Bronchial epithelial cell (primary cell): ENCODE results near the gene IQCN. TPM values are rescaled to one million over a fixed set of nuclear protein-coding genes. Genes with fewer than 3 reads are reported as not detected.

ENCODE experiments used
- DNase-seq: peaks from one replicate; pipeline ENCODE4 v3.0.0-alpha.2; 2010; ENCODE audit warnings: low read depth
- FAIRE-seq: peaks from 2 replicates; lab custom pipeline; 2011; peaks lifted over from hg19 to GRCh38; lab: Jason Lieb, UNC
- H3K27me3 ChIP-seq: 2 replicates; pipeline ENCODE4 v1.5.1; 2011; ENCODE audit warnings: low read length; ENCODE audit not compliant: control insufficient read depth, insufficient read depth
- H3K36me3 ChIP-seq: 2 replicates; pipeline ENCODE4 v1.5.1; 2011; ENCODE audit warnings: low read length; ENCODE audit not compliant: control insufficient read depth, insufficient read depth
- H3K4me3 ChIP-seq: 2 replicates; pipeline ENCODE4 v1.5.1; 2011; ENCODE audit warnings: mild to moderate bottlenecking, low read depth, low read length, control low read depth
- total RNA-seq: library from RNA; depleted of rRNA; stranded (reverse); fragments of >200 nt; gene quantifications from 2 replicates; pipeline ENCODE4 v1.2.1, GENCODE V29; 2014
- TF ChIP-seq, protein P1 (sequence below): IDR thresholded peaks from 2 replicates; pipeline ENCODE4 v1.5.1; 2011; ENCODE audit warnings: mild to moderate bottlenecking, moderate library complexity, low read length, control low read depth, inconsistent platforms; ENCODE audit not compliant: insufficient read depth, severe bottlenecking

The IQCN gene
- total RNA-seq, 1 donor from 2014 or later, result not detected

DNA sequence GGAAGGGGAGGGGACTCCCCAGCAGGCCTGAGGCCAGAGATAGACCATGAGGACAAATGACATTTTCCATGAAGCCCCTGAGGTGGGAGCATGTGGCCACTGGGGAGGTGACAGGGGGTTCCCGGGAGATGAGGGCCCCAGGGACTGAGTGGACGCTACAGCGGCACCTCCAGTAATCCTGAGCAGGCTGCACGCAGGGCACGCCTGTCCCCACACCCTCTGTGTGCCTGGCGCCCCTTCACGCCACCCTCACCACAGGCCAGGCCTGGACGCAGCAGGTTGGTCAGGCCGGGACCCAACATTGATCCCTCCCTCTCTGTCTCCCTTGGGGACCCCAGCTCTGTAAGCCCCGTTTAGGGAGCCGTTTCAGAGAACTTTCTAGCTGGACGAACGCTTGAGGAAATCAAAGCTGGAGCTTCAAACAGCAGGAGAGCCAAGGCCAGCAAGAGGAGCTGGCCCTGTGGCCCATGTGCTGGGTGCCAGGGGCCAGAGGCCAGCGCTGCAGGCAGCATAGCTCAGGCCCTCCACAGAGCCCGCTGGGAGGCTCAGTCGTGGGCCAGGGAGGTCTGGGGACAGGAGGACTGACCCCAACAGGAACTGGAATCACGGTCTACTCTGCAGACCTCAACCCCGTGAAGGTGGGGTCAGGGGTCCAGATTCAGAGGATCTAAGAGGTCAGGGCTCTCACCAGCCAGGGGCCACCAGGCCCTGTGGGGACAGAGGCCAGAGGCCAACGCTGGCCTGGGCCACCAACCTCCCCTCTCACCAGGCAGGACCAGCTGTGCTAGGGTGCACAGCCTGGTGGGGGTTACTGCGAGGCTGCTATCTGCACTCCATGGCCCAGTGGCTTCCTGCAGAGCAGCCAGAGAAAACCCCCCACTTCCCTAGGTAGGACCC lies 34.0 kb upstream of the IQCN start:
- DNase-seq (no peak), FAIRE-seq (no peak)
- TF ChIP-seq, protein P1, sequence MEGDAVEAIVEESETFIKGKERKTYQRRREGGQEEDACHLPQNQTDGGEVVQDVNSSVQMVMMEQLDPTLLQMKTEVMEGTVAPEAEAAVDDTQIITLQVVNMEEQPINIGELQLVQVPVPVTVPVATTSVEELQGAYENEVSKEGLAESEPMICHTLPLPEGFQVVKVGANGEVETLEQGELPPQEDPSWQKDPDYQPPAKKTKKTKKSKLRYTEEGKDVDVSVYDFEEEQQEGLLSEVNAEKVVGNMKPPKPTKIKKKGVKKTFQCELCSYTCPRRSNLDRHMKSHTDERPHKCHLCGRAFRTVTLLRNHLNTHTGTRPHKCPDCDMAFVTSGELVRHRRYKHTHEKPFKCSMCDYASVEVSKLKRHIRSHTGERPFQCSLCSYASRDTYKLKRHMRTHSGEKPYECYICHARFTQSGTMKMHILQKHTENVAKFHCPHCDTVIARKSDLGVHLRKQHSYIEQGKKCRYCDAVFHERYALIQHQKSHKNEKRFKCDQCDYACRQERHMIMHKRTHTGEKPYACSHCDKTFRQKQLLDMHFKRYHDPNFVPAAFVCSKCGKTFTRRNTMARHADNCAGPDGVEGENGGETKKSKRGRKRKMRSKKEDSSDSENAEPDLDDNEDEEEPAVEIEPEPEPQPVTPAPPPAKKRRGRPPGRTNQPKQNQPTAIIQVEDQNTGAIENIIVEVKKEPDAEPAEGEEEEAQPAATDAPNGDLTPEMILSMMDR, result no peak
- no peaks in the 10 kb centered on the region for H3K27me3 ChIP-seq
- peaks cover 23% of the 10 kb centered on the region for H3K36me3 ChIP-seq
- H3K4me3 ChIP-seq, result no peak overlapping the region

DNA sequence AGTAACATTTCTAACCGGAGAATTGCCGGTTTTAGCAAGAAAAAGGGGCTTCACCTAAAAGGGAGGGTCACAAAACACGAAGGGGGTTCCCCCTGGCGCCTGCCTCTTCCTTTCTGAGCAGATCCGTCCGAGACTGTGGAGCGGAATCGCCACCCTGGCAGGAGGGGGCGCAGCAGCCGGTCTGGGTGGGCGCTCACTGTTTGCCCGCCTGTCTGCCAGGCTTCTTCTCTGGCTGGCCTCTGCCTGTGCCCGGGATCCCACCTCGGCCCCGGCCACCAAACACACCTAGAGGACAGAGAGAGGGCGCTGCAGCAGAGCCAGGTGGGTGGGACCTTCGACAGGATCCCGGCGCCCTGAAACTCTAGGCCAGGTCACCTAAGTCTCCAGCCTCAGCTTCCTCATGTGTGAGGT lies 33.0 kb upstream of the IQCN start:
- Histone ChIP-seq H3K27me3 (no peaks in the 10 kb centered on the region), H3K36me3 (peaks cover 19% of the 10 kb centered on the region), H3K4me3 (no peak overlapping the region)
- no peak for FAIRE-seq
- TF ChIP-seq, protein P1, result no peak
- no peak for DNase-seq

DNA sequence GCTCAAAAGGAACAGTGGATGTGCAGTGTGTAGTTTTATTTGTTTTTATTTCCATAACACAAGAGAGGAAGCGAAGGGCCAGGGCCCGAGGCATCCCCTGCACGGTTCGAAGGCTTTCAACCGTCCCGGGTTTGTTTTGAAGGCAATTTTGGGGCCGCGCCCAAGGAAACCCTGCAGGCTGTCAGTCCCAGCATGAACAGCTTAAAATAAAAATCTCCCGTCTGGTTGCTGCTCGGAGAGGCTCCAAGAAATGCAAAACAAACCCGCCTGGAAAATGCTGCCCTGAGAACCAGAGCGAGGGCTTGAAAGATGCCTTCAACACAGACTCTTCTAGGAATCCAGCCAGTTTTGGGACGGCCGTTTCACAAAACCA lies 32.6 kb upstream of the IQCN start:
- Histone ChIP-seq H3K4me3 (no peak overlapping the region), H3K36me3 (peaks cover 16% of the 10 kb centered on the region), H3K27me3 (no peaks in the 10 kb centered on the region)
- no peak for FAIRE-seq
- TF ChIP-seq, protein P1, result no peak
- no peak for DNase-seq

DNA sequence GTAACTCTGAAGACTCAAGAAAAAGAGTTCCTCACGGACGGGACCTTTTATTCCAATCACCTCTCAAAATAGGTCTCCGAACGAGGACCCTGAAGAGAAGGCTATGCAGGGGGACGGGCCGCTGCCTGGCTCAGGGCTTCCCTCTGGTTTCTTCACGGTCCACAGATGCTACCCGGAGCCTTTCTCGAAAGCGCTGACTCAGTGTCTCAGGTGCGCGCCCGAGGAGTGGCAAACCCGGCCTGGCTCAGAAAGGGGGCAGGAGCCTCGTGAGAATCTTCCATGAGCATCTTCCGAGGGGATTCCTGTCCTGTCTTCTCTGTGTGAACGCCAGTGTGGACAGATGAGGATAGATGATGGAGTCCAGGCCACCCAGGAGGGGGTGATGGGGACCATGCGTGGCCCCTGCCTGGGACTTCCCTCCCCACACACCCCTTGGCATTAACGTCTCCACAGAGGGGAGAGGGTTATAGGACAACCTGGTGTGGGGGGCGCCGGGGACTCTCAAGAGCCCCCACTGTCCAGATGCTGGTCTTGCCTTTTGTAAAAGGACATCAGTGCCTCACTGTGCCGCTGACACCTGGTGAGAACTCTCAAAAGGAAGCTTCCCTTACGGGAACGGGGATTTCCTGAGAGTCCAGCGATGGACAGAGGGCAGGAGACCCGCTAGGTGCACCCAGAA lies 32.1 kb upstream of the IQCN start:
- Histone ChIP-seq H3K27me3 (no peaks in the 10 kb centered on the region), H3K36me3 (peaks cover 13% of the 10 kb centered on the region), H3K4me3 (no peak overlapping the region)
- TF ChIP-seq, protein P1, result no peak
- DNase-seq, result no peak
- FAIRE-seq, result no peak

DNA sequence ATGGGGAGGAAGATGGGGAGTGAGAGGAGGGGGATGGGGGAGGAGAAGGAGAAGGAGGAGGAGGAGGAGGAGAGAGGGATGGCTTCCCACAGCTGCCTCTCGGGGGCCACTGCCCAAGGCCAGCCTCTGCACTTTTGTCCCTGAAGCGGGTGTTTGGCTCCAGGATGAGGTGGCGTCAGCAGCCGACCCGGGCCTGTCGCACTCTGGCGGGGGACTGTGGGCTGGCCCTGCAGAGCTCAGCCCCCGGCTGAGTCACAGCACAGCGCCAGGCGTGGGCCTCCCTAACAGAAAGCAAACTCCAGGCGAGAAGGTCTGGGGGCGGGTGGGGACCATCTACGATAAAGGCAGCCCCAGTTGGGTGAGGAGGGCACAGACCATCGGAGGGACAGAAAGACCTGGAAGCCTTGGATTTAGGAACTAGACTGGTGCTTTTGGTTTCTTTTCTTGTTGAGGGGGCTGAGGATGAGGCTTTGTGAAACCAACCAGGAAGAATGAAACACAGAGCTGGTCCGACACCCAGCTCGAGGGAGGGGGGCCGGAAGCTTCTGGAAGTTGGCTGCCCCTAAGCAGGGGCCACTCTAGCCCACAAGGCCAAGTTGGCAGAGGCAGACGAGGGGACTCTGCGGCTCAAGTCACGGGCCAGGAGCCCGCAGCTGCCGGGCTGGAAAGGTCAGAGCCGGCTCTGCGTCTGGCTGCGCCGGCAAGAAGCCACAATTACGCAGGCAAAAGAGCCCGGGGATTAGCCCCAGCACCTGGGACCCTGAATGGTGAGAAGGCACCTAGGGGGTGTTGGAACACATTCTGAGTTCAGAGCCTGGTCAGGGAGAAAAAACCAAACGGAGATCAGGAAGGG lies 30.4 kb upstream of the IQCN start:
- no peak for FAIRE-seq

More for the DNA sequence above, 30.4 kb upstream of the IQCN start:
- Histone ChIP-seq H3K36me3 (peaks cover 10% of the 10 kb centered on the region), H3K4me3 (peak overlapping the region; percentile 19), H3K27me3 (no peaks in the 10 kb centered on the region)
- DNase-seq, result peak; percentile 46
- TF ChIP-seq, protein P1, result no peak
